ENCODE results near the gene CXCL1. TPM values are rescaled to one million over a fixed set of nuclear protein-coding genes. Genes with fewer than 3 reads are reported as not detected.

CXCL1 gene
- total and polyA plus RNA-seq, 4 donors, result 1.2 to 4.8 (median 1.7) TPM

DNA sequence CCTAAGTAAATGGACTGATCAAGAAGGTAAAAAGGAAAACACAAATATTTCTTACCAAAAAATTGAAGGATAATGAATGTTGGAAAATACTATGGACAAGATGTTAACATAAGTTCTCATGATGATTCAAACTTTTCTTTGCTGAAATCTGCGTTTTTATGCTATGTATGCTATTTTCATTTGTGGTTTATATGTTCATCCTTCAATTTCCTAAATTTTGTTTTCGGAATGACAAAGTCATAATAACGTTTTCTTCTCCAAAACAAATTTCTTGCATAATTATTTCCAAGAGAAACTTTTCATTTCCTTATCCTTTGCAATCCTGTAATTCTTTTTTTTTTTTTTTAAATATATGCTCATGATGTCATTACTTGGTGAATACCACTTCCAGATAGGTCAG, 8.3 kb upstream of the CXCL1 start:
- no peak overlapping the region for H3K27ac ChIP-seq (ENCODE audit: low read depth, low read length)
- no peaks in the 10 kb centered on the region for H3K27me3 ChIP-seq (ENCODE audit: control insufficient read depth, insufficient read depth, low read length)
- no peak overlapping the region for H3K4me3 ChIP-seq (ENCODE audit: low read depth, low read length)
- H3K4me1 ChIP-seq (ENCODE audit: control insufficient read depth, insufficient read depth, low read length), result no peaks in the 10 kb centered on the region
- no peak for DNase-seq (ENCODE audit: low read depth in 4 of 6, low spot score in 6 of 6)
- WGBS (ENCODE audit: insufficient coverage), result no CpG with 5 or more reads among the region's 3 CpGs
- H3K9me3 ChIP-seq (ENCODE audit: control insufficient read depth, insufficient read depth, low read length), result no peaks in the 10 kb centered on the region
- H3K36me3 ChIP-seq (ENCODE audit: control insufficient read depth, insufficient read depth, low read length), result no peaks in the 10 kb centered on the region

DNA sequence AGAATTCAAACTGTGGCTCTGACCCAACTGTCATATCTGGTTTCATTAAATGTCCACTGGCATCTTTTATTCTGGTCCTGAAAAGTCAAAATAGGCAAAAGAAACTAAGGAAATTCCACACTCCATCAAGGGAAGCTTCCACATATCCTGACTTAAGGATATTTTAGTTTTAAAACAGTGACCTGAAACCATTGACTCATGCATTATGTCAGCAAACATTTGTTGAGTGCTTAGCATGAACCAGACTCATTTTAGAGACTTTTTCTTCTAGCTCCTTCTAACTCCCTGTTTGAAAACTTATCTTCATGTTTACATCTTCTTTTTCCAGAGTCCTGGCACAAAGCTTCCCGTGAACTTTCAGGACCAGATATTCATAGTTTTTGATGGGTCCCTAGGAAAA, 6.9 kb upstream of the CXCL1 start:
- Histone ChIP-seq H3K27ac (ENCODE audit: low read depth, low read length) (no peak overlapping the region), H3K4me1 (ENCODE audit: control insufficient read depth, insufficient read depth, low read length) (no peaks in the 10 kb centered on the region), H3K27me3 (ENCODE audit: control insufficient read depth, insufficient read depth, low read length) (no peaks in the 10 kb centered on the region), H3K36me3 (ENCODE audit: control insufficient read depth, insufficient read depth, low read length) (no peaks in the 10 kb centered on the region), H3K9me3 (ENCODE audit: control insufficient read depth, insufficient read depth, low read length) (no peaks in the 10 kb centered on the region), H3K4me3 (ENCODE audit: low read depth, low read length) (no peak overlapping the region)
- DNase-seq (ENCODE audit: low read depth in 4 of 6, low spot score in 6 of 6), result no peak
- WGBS (ENCODE audit: insufficient coverage), result no CpG with 5 or more reads among the region's 1 CpG

DNA sequence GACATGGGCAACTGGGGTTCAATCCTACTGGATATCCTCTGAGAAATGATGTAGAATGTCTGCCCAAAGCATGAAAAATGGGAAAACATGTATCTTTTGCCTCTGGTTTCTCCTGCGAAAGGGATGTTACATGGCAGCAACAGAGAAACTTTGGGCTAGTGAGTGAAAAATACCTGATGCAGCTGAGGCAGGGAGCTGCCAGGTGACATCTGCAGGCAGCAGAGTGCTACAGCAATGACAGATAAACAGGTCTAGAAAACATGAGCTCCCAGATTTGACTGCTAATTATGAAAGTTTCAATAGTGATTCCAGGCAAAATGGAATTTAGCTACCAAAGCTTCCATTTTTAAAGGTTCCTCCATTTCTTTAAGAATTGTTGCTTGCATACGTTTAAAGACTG, 4.8 kb upstream of the CXCL1 start:
- Histone ChIP-seq H3K36me3 (ENCODE audit: control insufficient read depth, insufficient read depth, low read length) (no peaks in the 10 kb centered on the region), H3K4me3 (ENCODE audit: low read depth, low read length) (no peak overlapping the region), H3K4me1 (ENCODE audit: control insufficient read depth, insufficient read depth, low read length) (peaks cover 6% of the 10 kb centered on the region), H3K9me3 (ENCODE audit: control insufficient read depth, insufficient read depth, low read length) (no peaks in the 10 kb centered on the region), H3K27ac (ENCODE audit: low read depth, low read length) (no peak overlapping the region), H3K27me3 (ENCODE audit: control insufficient read depth, insufficient read depth, low read length) (no peaks in the 10 kb centered on the region)
- DNase-seq (ENCODE audit: low read depth in 4 of 6, low spot score in 6 of 6), result peak in 1 of 6 donors; percentile 72
- 75% methylated on average over 1 of the region's 2 CpGs for WGBS (ENCODE audit: insufficient coverage)

DNA sequence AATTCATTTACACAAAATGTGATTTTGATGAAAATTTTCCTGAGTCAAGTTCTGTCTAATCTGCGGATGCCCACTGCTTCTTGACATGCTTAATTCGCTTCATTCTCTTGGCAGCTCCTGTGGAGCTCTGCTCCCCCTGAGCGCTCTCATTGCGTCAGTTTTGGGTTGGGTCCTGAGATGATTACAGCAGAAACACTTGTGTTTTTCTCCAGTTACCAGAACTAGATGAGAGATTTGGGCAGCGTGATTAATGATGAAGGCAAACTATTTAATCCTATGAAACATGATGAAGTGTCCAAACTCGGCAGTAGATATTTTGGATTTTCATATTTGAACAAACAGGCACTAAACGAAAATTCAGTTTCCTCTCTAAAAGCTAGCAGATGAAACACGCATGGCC, 4.2 kb upstream of the CXCL1 start:
- H3K27ac ChIP-seq (ENCODE audit: low read depth, low read length), result no peak overlapping the region
- no peaks in the 10 kb centered on the region for H3K27me3 ChIP-seq (ENCODE audit: control insufficient read depth, insufficient read depth, low read length)
- H3K9me3 ChIP-seq (ENCODE audit: control insufficient read depth, insufficient read depth, low read length), result no peaks in the 10 kb centered on the region
- no peaks in the 10 kb centered on the region for H3K36me3 ChIP-seq (ENCODE audit: control insufficient read depth, insufficient read depth, low read length)
- H3K4me3 ChIP-seq (ENCODE audit: low read depth, low read length), result no peak overlapping the region
- 77% methylated on average over 5 of the region's 8 CpGs for WGBS (ENCODE audit: insufficient coverage)
- no peak for DNase-seq (ENCODE audit: low read depth in 4 of 6, low spot score in 6 of 6)
- peaks cover 11% of the 10 kb centered on the region for H3K4me1 ChIP-seq (ENCODE audit: control insufficient read depth, insufficient read depth, low read length)

DNA sequence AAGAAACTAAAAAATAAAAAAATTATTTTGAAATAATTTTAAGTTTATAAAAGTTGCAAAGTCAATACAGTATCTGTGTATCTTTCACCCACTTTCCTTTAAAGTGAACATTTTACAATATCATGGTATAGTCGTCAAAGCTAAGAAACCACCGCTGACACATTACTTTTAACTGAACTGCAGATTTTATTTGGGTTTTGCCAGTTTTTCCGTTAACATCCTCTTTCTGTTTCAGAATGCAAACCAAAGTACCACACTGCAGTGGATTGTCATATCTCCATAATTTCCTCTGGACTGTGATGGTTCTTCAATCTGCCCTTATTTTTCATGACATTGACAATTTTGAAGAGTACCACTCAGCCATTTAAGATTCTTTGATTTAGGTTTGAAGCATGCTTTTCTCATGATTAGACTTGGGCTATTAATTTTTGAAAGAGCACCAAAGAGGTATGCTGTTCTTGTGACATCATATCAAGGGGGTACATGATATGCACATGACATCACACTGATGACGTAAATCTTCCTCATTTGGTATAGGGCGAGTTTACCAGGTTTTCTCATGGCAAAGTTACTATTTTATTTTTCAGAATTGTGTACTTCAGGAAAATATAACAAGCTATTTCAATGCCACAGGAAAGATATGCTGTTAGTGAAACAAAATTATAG, 3.6 kb upstream of the CXCL1 start:
- Histone ChIP-seq H3K9me3 (ENCODE audit: control insufficient read depth, insufficient read depth, low read length) (no peaks in the 10 kb centered on the region), H3K27me3 (ENCODE audit: control insufficient read depth, insufficient read depth, low read length) (no peaks in the 10 kb centered on the region), H3K27ac (ENCODE audit: low read depth, low read length) (no peak overlapping the region), H3K4me1 (ENCODE audit: control insufficient read depth, insufficient read depth, low read length) (peaks cover 11% of the 10 kb centered on the region), H3K36me3 (ENCODE audit: control insufficient read depth, insufficient read depth, low read length) (no peaks in the 10 kb centered on the region), H3K4me3 (ENCODE audit: low read depth, low read length) (no peak overlapping the region)
- WGBS (ENCODE audit: insufficient coverage), result 94% methylated on average over 3 of the region's 5 CpGs
- DNase-seq (ENCODE audit: low read depth in 4 of 6, low spot score in 6 of 6), result no peak

DNA sequence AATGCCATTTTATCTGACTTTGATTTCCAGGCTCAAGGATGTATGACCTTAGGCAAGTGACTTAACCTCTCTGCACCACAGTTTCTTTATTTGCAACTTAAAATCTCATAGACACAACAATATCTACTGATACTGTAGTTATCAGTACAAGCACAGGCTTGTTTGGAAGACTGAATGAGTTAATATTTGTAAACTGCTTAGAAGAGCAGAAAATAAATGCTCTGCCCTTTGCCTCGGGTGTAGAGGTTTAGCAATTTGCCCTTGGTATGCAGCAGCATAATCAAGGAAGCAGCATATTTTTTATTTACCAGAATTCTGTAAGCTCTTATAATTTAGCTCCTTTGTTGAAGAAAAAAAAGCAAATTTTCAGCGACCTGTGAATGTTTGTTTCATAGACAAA, 2.9 kb upstream of the CXCL1 start:
- WGBS (ENCODE audit: insufficient coverage), result no CpG with 5 or more reads among the region's 2 CpGs
- no peak for DNase-seq (ENCODE audit: low read depth in 4 of 6, low spot score in 6 of 6)
- H3K27me3 ChIP-seq (ENCODE audit: control insufficient read depth, insufficient read depth, low read length), result no peaks in the 10 kb centered on the region
- H3K4me1 ChIP-seq (ENCODE audit: control insufficient read depth, insufficient read depth, low read length), result peaks cover 11% of the 10 kb centered on the region
- H3K9me3 ChIP-seq (ENCODE audit: control insufficient read depth, insufficient read depth, low read length), result no peaks in the 10 kb centered on the region
- no peak overlapping the region for H3K4me3 ChIP-seq (ENCODE audit: low read depth, low read length)
- no peaks in the 10 kb centered on the region for H3K36me3 ChIP-seq (ENCODE audit: control insufficient read depth, insufficient read depth, low read length)
- no peak overlapping the region for H3K27ac ChIP-seq (ENCODE audit: low read depth, low read length)

DNA sequence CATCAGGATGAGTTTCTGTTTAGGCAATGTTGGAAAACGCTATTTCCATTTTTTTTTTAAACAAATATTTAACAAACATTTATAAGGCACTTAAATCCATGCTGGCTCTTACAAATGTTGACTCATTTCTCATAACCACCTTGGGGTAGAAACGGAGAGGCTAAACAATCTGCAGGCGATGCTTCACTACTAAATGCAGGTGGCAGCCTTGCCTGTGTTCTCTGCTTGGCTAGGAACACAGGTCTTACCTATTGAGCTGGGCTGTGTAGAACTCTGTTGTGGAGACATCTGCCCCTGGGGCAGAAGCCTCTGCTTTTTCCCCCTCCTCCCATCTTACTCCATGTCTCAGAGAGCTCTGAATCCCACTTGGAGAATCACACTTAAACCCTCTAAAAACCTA, 1.4 kb upstream of the CXCL1 start:
- H3K36me3 ChIP-seq (ENCODE audit: control insufficient read depth, insufficient read depth, low read length), result no peaks in the 10 kb centered on the region
- H3K4me1 ChIP-seq (ENCODE audit: control insufficient read depth, insufficient read depth, low read length), result peaks cover 11% of the 10 kb centered on the region
- DNase-seq (ENCODE audit: low read depth in 4 of 6, low spot score in 6 of 6), result no peak
- H3K9me3 ChIP-seq (ENCODE audit: control insufficient read depth, insufficient read depth, low read length), result no peaks in the 10 kb centered on the region
- no peak overlapping the region for H3K27ac ChIP-seq (ENCODE audit: low read depth, low read length)
- no peaks in the 10 kb centered on the region for H3K27me3 ChIP-seq (ENCODE audit: control insufficient read depth, insufficient read depth, low read length)
- H3K4me3 ChIP-seq (ENCODE audit: low read depth, low read length), result no peak overlapping the region
- 83% methylated on average over 2 of the region's 3 CpGs for WGBS (ENCODE audit: insufficient coverage)

DNA sequence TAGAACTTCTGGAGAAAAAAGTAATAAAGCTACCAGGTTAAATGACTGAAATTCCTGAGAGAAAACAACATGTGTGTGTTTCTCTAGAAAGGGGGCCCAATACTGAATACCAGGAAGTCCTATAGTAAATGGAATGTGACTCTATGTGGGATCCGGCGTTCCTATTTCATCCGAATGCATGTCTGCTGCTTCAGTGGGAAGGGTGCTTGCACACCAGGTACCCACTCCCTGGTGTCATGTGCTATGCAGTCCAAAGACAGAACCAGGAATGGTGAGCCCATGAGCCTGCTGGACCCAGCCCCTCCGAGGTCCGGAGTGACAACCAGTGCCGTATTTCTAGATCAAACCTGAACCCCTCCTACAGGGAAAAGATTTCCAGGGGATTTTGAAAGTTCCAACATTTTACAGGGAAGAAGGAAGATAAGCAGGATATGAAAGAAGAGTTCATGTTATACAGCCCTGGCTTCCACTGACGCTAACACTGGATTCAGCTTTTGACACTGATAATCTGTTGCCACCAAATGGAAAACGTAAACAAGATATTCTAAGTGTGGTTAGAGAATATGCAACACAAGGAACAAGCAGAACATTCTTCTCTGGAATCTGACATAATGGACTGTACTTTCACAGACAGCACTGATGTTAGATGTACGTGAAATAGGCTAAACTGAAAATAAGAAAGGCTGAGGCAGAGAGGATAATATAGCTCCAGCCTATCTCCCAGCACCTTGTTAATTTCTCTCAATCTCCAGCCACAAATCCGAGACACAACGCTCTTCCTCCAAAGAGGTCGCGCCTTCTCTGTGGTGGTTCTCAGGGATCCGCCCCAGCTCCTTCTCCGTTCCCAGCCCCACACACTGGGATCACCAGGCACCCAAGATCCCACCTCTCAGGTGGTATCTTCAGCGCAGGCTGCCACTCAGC, 725 bp upstream of the CXCL1 start:
- Histone ChIP-seq H3K4me1 (ENCODE audit: control insufficient read depth, insufficient read depth, low read length) (peaks cover 11% of the 10 kb centered on the region), H3K27me3 (ENCODE audit: control insufficient read depth, insufficient read depth, low read length) (no peaks in the 10 kb centered on the region), H3K4me3 (ENCODE audit: low read depth, low read length) (peak overlapping the region; percentile 63), H3K9me3 (ENCODE audit: control insufficient read depth, insufficient read depth, low read length) (no peaks in the 10 kb centered on the region), H3K36me3 (ENCODE audit: control insufficient read depth, insufficient read depth, low read length) (no peaks in the 10 kb centered on the region), H3K27ac (ENCODE audit: low read depth, low read length) (no peak overlapping the region)
- 24% methylated on average over 10 of the region's 16 CpGs for WGBS (ENCODE audit: insufficient coverage)
- DNase-seq (ENCODE audit: low read depth in 4 of 6, low spot score in 6 of 6), result peak in 1 of 6 donors; percentile 49

DNA sequence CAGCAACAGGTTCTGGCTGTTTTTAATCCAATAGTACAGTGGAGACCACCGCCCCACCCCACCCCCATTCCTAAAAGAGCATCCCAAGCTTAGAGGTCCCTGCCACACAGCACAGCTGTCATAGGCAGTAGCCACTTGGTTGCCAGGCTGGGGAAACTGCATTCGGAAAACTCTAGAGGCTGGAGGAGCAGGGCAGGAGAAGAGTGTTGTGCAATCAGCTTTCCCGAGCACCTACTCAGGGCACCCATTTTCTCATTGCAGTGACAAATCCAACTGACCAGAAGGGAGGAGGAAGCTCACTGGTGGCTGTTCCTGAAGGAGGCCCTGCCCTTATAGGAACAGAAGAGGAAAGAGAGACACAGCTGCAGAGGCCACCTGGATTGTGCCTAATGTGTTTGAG, 1.1 kb downstream of the CXCL1 start:
- Histone ChIP-seq H3K27me3 (ENCODE audit: control insufficient read depth, insufficient read depth, low read length) (no peaks in the 10 kb centered on the region), H3K9me3 (ENCODE audit: control insufficient read depth, insufficient read depth, low read length) (no peaks in the 10 kb centered on the region), H3K4me1 (ENCODE audit: control insufficient read depth, insufficient read depth, low read length) (peaks cover 11% of the 10 kb centered on the region), H3K36me3 (ENCODE audit: control insufficient read depth, insufficient read depth, low read length) (no peaks in the 10 kb centered on the region), H3K27ac (ENCODE audit: low read depth, low read length) (no peak overlapping the region), H3K4me3 (ENCODE audit: low read depth, low read length) (no peak overlapping the region)
- DNase-seq (ENCODE audit: low read depth in 4 of 6, low spot score in 6 of 6), result no peak
- 70% methylated on average over 2 of the region's 3 CpGs for WGBS (ENCODE audit: insufficient coverage)

DNA sequence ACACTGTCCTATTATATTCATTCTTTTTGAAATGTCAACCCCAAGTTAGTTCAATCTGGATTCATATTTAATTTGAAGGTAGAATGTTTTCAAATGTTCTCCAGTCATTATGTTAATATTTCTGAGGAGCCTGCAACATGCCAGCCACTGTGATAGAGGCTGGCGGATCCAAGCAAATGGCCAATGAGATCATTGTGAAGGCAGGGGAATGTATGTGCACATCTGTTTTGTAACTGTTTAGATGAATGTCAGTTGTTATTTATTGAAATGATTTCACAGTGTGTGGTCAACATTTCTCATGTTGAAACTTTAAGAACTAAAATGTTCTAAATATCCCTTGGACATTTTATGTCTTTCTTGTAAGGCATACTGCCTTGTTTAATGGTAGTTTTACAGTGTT, 1.6 kb downstream of the CXCL1 start:
- Histone ChIP-seq H3K27me3 (ENCODE audit: control insufficient read depth, insufficient read depth, low read length) (no peaks in the 10 kb centered on the region), H3K27ac (ENCODE audit: low read depth, low read length) (no peak overlapping the region), H3K4me3 (ENCODE audit: low read depth, low read length) (no peak overlapping the region), H3K9me3 (ENCODE audit: control insufficient read depth, insufficient read depth, low read length) (no peaks in the 10 kb centered on the region), H3K36me3 (ENCODE audit: control insufficient read depth, insufficient read depth, low read length) (no peaks in the 10 kb centered on the region), H3K4me1 (ENCODE audit: control insufficient read depth, insufficient read depth, low read length) (peaks cover 11% of the 10 kb centered on the region)
- DNase-seq (ENCODE audit: low read depth in 4 of 6, low spot score in 6 of 6), result peak in 1 of 6 donors; percentile 26
- WGBS (ENCODE audit: insufficient coverage), result 75% methylated on average over 1 of the region's 1 CpG
